Heart left ventricle (tissue), 13 donors: ENCODE results near the gene COL6A1.

Experiments
- POLR2A ChIP-seq, 2 donors: fragments of 450-650 bp; IDR thresholded peaks; one replicate each; pipeline ENCODE4 v1.6.1; 2017; ENCODE audit warnings: antibody characterized with exemption in 2 of 2, mild to moderate bottlenecking in 2 of 2, moderate library complexity in 2 of 2
- TF ChIP-seq, protein P1 (sequence below), 12 donors: fragments of 200-600 bp; sonication (generic) in 4 of 12; IDR thresholded peaks; one replicate each; pipeline versions ENCODE4 v1.5.0 to v1.8.0; 2018 to 2022; ENCODE audit warnings: antibody characterized with exemption in 12 of 12, mild to moderate bottlenecking in 5 of 12
- donor health status: ischemic (EF 13 %, LVEDD 7.1; RV severe dilation, severe dysfunction).
- donor health status: DM: no; HTN: yes; CAD: no.
- donor health status: DM: no; HTN: no; CAD: no.
- donor health status: ischemic (EF 25% LVEDD 6.9; RV normal size, moderate dysfunction).
- donor health status: ischemic (EF 25% LVEDD 5.7; RV mildly dilated, moderate dysfunction).
- donor health status: ischemic (EF 35%, LVEDD 5.7; RV mildly dilated, moderate dysfunction).
- donor health status: nonischemic (EF 11% LVEDD 7.7; RV severe dilation, severe dysfunction).
- donor health status: DM: yes; HTN: yes; CAD: no.
- donor health status: PGD.
- donor health status: ischemic (EF 29% LVEDD 5.4; RV normal size, mild dysfunction).
- donor health status: nonischemic (EF 23%, LVEDD 6.1; RV moderate dilation, normal function).

DNA sequence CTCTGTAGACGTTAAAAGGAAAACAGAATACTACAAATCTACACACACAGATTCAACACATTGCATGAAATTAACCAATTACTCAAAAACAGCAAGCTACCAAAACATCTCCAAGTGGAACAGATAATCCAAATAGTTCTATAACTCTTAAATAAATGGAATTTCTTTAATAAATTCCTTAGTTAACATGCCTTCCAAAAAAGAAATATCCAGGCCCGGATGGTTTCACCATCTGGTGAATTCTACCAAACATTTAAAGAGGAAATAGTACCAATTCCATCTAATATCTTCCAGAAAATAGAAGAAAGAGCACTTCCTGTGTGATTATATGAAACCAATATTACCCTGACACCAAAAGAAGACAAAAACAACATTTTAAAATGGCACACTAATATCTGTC lies 63.6 kb downstream of the COL6A1 start:
- TF ChIP-seq, protein P1, sequence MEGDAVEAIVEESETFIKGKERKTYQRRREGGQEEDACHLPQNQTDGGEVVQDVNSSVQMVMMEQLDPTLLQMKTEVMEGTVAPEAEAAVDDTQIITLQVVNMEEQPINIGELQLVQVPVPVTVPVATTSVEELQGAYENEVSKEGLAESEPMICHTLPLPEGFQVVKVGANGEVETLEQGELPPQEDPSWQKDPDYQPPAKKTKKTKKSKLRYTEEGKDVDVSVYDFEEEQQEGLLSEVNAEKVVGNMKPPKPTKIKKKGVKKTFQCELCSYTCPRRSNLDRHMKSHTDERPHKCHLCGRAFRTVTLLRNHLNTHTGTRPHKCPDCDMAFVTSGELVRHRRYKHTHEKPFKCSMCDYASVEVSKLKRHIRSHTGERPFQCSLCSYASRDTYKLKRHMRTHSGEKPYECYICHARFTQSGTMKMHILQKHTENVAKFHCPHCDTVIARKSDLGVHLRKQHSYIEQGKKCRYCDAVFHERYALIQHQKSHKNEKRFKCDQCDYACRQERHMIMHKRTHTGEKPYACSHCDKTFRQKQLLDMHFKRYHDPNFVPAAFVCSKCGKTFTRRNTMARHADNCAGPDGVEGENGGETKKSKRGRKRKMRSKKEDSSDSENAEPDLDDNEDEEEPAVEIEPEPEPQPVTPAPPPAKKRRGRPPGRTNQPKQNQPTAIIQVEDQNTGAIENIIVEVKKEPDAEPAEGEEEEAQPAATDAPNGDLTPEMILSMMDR (IDR thresholded peaks at IDR 0.05): no peak
- TF ChIP-seq POLR2A (IDR thresholded peaks at IDR 0.05): no peak
